HepG2 (cell line): ENCODE results near the gene CD7. TPM values are rescaled to one million over a fixed set of nuclear protein-coding genes. Genes with fewer than 3 reads are reported as not detected.

Experiments
- ATAC-seq: fragments of 200-7000 bp; cut with Tn5 transposase; 3 replicates; pipeline ENCODE4 v1.9.1; 2020; ENCODE audit warnings: mild to moderate bottlenecking, moderate library complexity
- BruUV-seq: library from RNA; stranded (reverse); fragments of 400-500 nt; replicated peaks from 2 replicates; lab custom pipeline; 2021; lab: Mats Ljungman, UMichigan
- CTCF ChIA-PET: fragments of 300-600 bp; formaldehyde crosslinking; extraction: SDS; loops from one replicate; lab custom pipeline; 2021; ENCODE audit warnings: low total read pairs, inconsistent platforms, low intra/inter-chr PET ratio; lab: Yijun Ruan, JAX
- POLR2A ChIA-PET: fragments of 350-600 bp; sonication (Branson Sonifier 250); formaldehyde crosslinking; loops from one replicate; lab custom pipeline; 2020; ENCODE audit warnings: antibody characterized with exemption, inconsistent platforms; lab: Yijun Ruan, JAX
- DNase-seq: peaks from one replicate; pipeline ENCODE4 v3.0.0-alpha.2; 2015; ENCODE audit warnings: low spot score
- FAIRE-seq: peaks from 3 replicates; lab custom pipeline; 2011; peaks lifted over from hg19 to GRCh38; lab: Jason Lieb, UNC
- H2AFZ ChIP-seq: one replicate; pipeline ENCODE4 v1.6.1; 2011; ENCODE audit warnings: low read length, inconsistent platforms
- H3K27ac ChIP-seq: fragments of 300-600 bp; 3 replicates; pipeline ENCODE4 v1.8.0; 2011; ENCODE audit warnings: mixed run types, mild to moderate bottlenecking, mixed read lengths, low read length, inconsistent platforms; ENCODE audit not compliant: insufficient read depth; ENCODE audit errors: extremely low read length
- H3K27me3 ChIP-seq, 2 experiments: fragments of 200-600 bp in 1 of 2; 2 replicates in 1 of 2; 3 replicates in 1 of 2; pipeline versions ENCODE4 v1.6.0 to v1.8.0; 2011; ENCODE audit warnings: low read length in 2 of 2, mild to moderate bottlenecking in 2 of 2, moderate library complexity in 2 of 2, inconsistent platforms in 1 of 2; ENCODE audit not compliant: insufficient read depth in 2 of 2, control insufficient read depth in 1 of 2
- H3K36me3 ChIP-seq, 2 experiments: fragments of 200-600 bp in 1 of 2; replicated peaks in 1 of 2; 2 replicates in 1 of 2; 3 replicates in 1 of 2; pipeline versions ENCODE4 v1.5.1 to v1.8.0; 2011; ENCODE audit warnings: low read length in 2 of 2, inconsistent platforms in 1 of 2; ENCODE audit not compliant: insufficient read depth in 2 of 2, control insufficient read depth in 1 of 2
- H3K4me1 ChIP-seq: 2 replicates; pipeline ENCODE4 v1.5.1; 2012; ENCODE audit warnings: low read length, inconsistent platforms; ENCODE audit not compliant: insufficient read depth
- H3K4me2 ChIP-seq: 2 replicates; pipeline ENCODE4 v1.6.0; 2011; ENCODE audit warnings: low read depth, low read length, inconsistent platforms
- H3K4me3 ChIP-seq, 3 experiments: fragments of 200-600 bp in 1 of 3; sonication (generic), shearing (Covaris generic) in 1 of 3; replicated peaks in 1 of 3; 2 replicates each; pipeline ENCODE4 v1.5.1; 2011 to 2016; ENCODE audit warnings: low read length in 3 of 3, inconsistent platforms in 2 of 3, low read depth in 2 of 3, mild to moderate bottlenecking in 2 of 3, control low read depth in 1 of 3, mixed read lengths in 1 of 3; ENCODE audit not compliant: insufficient read depth in 1 of 3
- H3K79me2 ChIP-seq: one replicate; pipeline ENCODE4 v1.6.1; 2011; ENCODE audit warnings: low read length, inconsistent platforms; ENCODE audit not compliant: insufficient read depth
- H3K9ac ChIP-seq: 2 replicates; pipeline ENCODE4 v1.6.0; 2011; ENCODE audit warnings: mild to moderate bottlenecking, low read depth, low read length, inconsistent platforms; ENCODE audit not compliant: insufficient read depth
- H3K9me3 ChIP-seq: 2 replicates; pipeline ENCODE4 v1.5.1; 2012; ENCODE audit warnings: mild to moderate bottlenecking, low read length
- H4K20me1 ChIP-seq: 2 replicates; pipeline ENCODE4 v1.6.0; 2011; ENCODE audit warnings: inconsistent platforms, mild to moderate bottlenecking, low read length, moderate library complexity; ENCODE audit not compliant: insufficient read depth
- GATAD2A ChIP-seq: IDR thresholded peaks from 2 replicates; pipeline ENCODE4 v1.6.1; 2016
- GTF2F1 ChIP-seq: fragments of 150-350 bp; IDR thresholded peaks from 2 replicates; pipeline ENCODE4 v1.6.1; 2014; ENCODE audit warnings: low read length
- HDAC1 ChIP-seq: sonication (generic); formaldehyde crosslinking; IDR thresholded peaks from 2 replicates; pipeline ENCODE4 v1.5.1; 2020; ENCODE audit warnings: mild to moderate bottlenecking, missing genetic modification reagents
- HNRNPL ChIP-seq: fragments of 200-400 bp; formaldehyde crosslinking; IDR thresholded peaks from 2 replicates; pipeline ENCODE4 v1.6.1; 2017; ENCODE audit warnings: mild to moderate bottlenecking, low read depth, low read length
- HOXA3 ChIP-seq: sonication (generic); formaldehyde crosslinking; IDR thresholded peaks from 2 replicates; pipeline ENCODE4 v1.5.0; 2020; ENCODE audit warnings: missing genetic modification reagents
- KLF13 ChIP-seq: sonication (generic); formaldehyde crosslinking; IDR thresholded peaks from 2 replicates; pipeline ENCODE4 v1.4.0; 2020; ENCODE audit warnings: mild to moderate bottlenecking, missing genetic modification reagents
- MAZ ChIP-seq, 2 experiments: sonication (generic) in 1 of 2; formaldehyde crosslinking in 1 of 2; IDR thresholded peaks; 2 replicates each; pipeline versions ENCODE4 v1.5.0 to v1.6.1; 2012 to 2020; ENCODE audit warnings: low read depth in 2 of 2, mild to moderate bottlenecking in 2 of 2, borderline replicate concordance in 1 of 2, improper control_type of control experiment in 1 of 2, low read length in 1 of 2, missing genetic modification reagents in 1 of 2, moderate library complexity in 1 of 2
- RXRA ChIP-seq: sonication (generic); formaldehyde crosslinking; IDR thresholded peaks from 2 replicates; pipeline ENCODE4 v1.5.1; 2020; ENCODE audit warnings: missing genetic modification reagents
- THAP8 ChIP-seq: sonication (generic); formaldehyde crosslinking; IDR thresholded peaks from 2 replicates; pipeline ENCODE4 v1.5.1; 2020; ENCODE audit warnings: missing genetic modification reagents, mild to moderate bottlenecking, borderline replicate concordance
- ZNF281 ChIP-seq: sonication (generic); formaldehyde crosslinking; IDR thresholded peaks from 2 replicates; pipeline ENCODE4 v1.4.0; 2020; ENCODE audit warnings: missing genetic modification reagents, borderline replicate concordance
- ZNF687 ChIP-seq: sonication (generic); formaldehyde crosslinking; IDR thresholded peaks from 2 replicates; pipeline ENCODE4 v1.5.1; 2020; ENCODE audit warnings: mild to moderate bottlenecking, missing genetic modification reagents, moderate library complexity
- ZNF782 ChIP-seq: sonication (generic); formaldehyde crosslinking; IDR thresholded peaks from 2 replicates; pipeline ENCODE4 v1.4.0; 2020; ENCODE audit warnings: missing genetic modification reagents, mild to moderate bottlenecking, borderline replicate concordance
- WGBS: methylation state at CpG from one replicate; pipeline ENCODE4 v1.1.6; 2017; ENCODE audit warnings: low lambda C conversion rate; 5-methylcytosine and 5-hydroxymethylcytosine counted together
- in situ Hi-C: cut with HindIII; loops from 2 replicates; pipeline ENCODE4 v1.10.0; 2017; ENCODE audit warnings: low pct_unique_long_range_greater_than_20kb; ENCODE audit not compliant: extremely low pct_ligation_motif_present
- intact Hi-C: fragments of 100-400 bp; cut with micrococcal nuclease; formaldehyde crosslinking; loops from one replicate; pipeline ENCODE4 v1.10.0; 2022; ENCODE audit not compliant: unreplicated experiment
- polyA plus RNA-seq, 8 experiments: library from polyadenylated mRNA; depleted of rRNA in 3 of 8; stranded (reverse) in 7 of 8; unstranded in 1 of 8; fragments of >200 nt; fragmentation: Illumina TruSeq in 4 of 8; extraction: Trizol in 4 of 8; gene quantifications; 2 replicates each; pipeline versions ENCODE4 v1.2.1 to v1.2.3, GENCODE V29; 2011 to 2016; ENCODE audit warnings: low read depth in 4 of 8, missing spikeins in 1 of 8, mixed read lengths in 1 of 8; ENCODE audit not compliant: insufficient read depth in 1 of 8
- total RNA-seq, 5 experiments: library from RNA; depleted of rRNA; stranded (reverse); fragments of >200 nt; fragmentation: Illumina TruSeq; extraction: Trizol; gene quantifications; 2 replicates each; pipeline ENCODE4 v1.2.3, GENCODE V29; 2016; ENCODE audit warnings: low read depth in 1 of 5

The CD7 gene
- total and polyA plus RNA-seq, 2 of the 13 experiments (the other 11 are each of a cell fraction or from before 2014, with no cell fraction given), result 67.6 to 76.4 TPM

- no peak for TF ChIP-seq ZNF281
- TF ChIP-seq THAP8 (CRISPR knock-in tag), result no peak
These were observed 47.4 kb downstream of the CD7 start (continued) for GRCh38 chr17:82269882-82270500.

- Histone ChIP-seq H3K4me3 (peak overlapping the region in 1 of 3 experiments; percentile 65; a peak in 2 of 6 replicates), H2AFZ (no peak overlapping the region), H3K4me2 (peak overlapping the region; percentile 81), H3K4me1 (peaks cover 76% of the 10 kb centered on the region), H3K79me2 (peaks cover 76% of the 10 kb centered on the region), H3K27me3 (no peaks in the 10 kb centered on the region; a peak in 1 of 5 replicates), H3K9ac (peak overlapping the region; percentile 40), H3K27ac (peak overlapping the region; percentile 90), H3K9me3 (no peaks in the 10 kb centered on the region), H4K20me1 (peaks cover 72% of the 10 kb centered on the region), H3K36me3 (peaks cover 17 to 42% of the 10 kb centered on the region in 2 experiments)
- ATAC-seq (no peak), DNase-seq (no peak), FAIRE-seq (no peak)
- CTCF ChIA-PET, result no interaction called here
- intact Hi-C loops, result no loop called here
- BruUV-seq, result no TSS peak
- WGBS, result 54% methylated on average over 10 of the region's 10 CpGs
- in situ Hi-C loops, result no loop called here
- POLR2A ChIA-PET, result interaction anchor here (1.2 to 10.6 kb wide), 7 partner anchors 13 to 86 kb away, joined by 3 to 119 read pairs (median 29); partner anchors contain the start of gene CD7
- TF ChIP-seq RXRA, result no peak
- TF ChIP-seq HDAC1 (CRISPR knock-in tag), result no peak
- TF ChIP-seq GTF2F1, result no peak
- 0 out of 2 replicates have a peak, but pooled peaks have one; percentile 5 for TF ChIP-seq HNRNPL
- TF ChIP-seq KLF13, result no peak
- TF ChIP-seq ZNF782 (CRISPR knock-in tag), result no peak
- TF ChIP-seq HOXA3 (CRISPR knock-in tag), result 0 out of 2 replicates have a peak, but pooled peaks have one; percentile 32
- TF ChIP-seq ZNF687 (CRISPR knock-in tag), result peak; percentile 48
- TF ChIP-seq MAZ (IDR thresholded peaks at IDR 0.05; ENCODE audit: borderline replicate concordance, low read depth, low read length), result no peak
- TF ChIP-seq MAZ (CRISPR knock-in tag; IDR thresholded peaks at IDR 0.05; ENCODE audit: low read depth), result no peak
- peak; percentile 42 for TF ChIP-seq GATAD2A (CRISPR knock-in tag)
These were observed 48.1 kb downstream of the CD7 start for GRCh38 chr17:82269138-82269881.
